ENCODE results near the gene KCNC4.

DNA sequence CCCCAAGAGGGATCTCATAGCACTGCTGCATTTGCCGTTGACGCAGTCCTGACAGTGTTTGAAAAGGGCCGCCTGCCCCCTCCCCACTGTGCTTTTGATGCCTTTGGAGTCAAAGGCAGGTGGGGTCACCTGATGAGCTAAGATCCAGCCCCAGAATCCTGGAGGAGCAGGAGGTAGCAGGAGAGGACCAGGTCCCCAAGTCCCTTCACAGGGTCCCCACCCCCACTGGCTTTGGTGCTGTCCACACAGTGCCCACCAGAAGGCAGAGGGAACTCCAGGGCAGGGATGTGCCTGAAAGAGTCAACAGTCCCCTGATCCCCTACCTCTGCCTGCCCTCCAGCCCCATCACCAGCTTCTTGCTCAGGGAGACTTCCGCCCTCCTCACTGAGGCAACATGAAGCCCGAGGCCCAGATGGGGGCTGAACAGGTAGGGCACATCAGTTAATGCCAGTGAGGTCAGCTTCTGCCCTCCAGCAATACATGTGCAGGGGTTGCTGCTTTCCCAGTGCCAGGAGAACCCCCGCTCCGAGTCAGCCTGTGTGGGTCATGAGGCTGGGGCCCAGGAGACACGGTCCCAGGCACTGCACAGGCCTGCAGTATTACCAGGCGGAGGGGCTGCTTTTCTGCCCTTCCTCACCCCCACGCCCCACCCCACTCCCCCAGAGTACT is 8.8 kb upstream of the KCNC4 start:
- TF ChIP-seq, protein P1, sequence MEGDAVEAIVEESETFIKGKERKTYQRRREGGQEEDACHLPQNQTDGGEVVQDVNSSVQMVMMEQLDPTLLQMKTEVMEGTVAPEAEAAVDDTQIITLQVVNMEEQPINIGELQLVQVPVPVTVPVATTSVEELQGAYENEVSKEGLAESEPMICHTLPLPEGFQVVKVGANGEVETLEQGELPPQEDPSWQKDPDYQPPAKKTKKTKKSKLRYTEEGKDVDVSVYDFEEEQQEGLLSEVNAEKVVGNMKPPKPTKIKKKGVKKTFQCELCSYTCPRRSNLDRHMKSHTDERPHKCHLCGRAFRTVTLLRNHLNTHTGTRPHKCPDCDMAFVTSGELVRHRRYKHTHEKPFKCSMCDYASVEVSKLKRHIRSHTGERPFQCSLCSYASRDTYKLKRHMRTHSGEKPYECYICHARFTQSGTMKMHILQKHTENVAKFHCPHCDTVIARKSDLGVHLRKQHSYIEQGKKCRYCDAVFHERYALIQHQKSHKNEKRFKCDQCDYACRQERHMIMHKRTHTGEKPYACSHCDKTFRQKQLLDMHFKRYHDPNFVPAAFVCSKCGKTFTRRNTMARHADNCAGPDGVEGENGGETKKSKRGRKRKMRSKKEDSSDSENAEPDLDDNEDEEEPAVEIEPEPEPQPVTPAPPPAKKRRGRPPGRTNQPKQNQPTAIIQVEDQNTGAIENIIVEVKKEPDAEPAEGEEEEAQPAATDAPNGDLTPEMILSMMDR (IDR thresholded peaks at IDR 0.05), result no peak
- no peak for TF ChIP-seq POLR2A (IDR thresholded peaks at IDR 0.05)
